SK-N-SH (cell line): ENCODE results near the gene DGKI. TPM values are rescaled to one million over a fixed set of nuclear protein-coding genes. Genes with fewer than 3 reads are reported as not detected.

ENCODE experiments used
- CTCF ChIA-PET: fragments of 300-600, 350-600 bp; formaldehyde crosslinking; extraction: SDS; loops from one replicate; lab custom pipeline; 2021; lab: Yijun Ruan, JAX
- POLR2A ChIA-PET: fragments of 350-600 bp; sonication (Branson Sonifier 250); formaldehyde crosslinking; extraction: SDS; loops from one replicate; lab custom pipeline; 2020; ENCODE audit warnings: antibody characterized with exemption, inconsistent platforms; lab: Yijun Ruan, JAX
- DNase-seq: peaks from one replicate; pipeline ENCODE4 v3.0.0; 2012
- H2AFZ ChIP-seq: fragments of 200-600 bp; sonication (generic); 2 replicates; pipeline ENCODE4 v1.8.1; 2016; ENCODE audit warnings: antibody characterized with exemption, mild to moderate bottlenecking, low read depth
- H3F3A ChIP-seq: fragments of 200-600 bp; sonication (generic); replicated peaks from 2 replicates; pipeline ENCODE3; 2016; ENCODE audit warnings: antibody characterized with exemption, mild to moderate bottlenecking; ENCODE audit not compliant: insufficient read depth
- H3K27ac ChIP-seq, 2 experiments: fragments of 200-500 bp in 1 of 2; fragments of 200-600 bp in 1 of 2; sonication (Bioruptor generic) in 1 of 2; sonication (generic), shearing (Covaris generic) in 1 of 2; 2 replicates each; pipeline versions ENCODE4 v1.5.1 to v1.6.1; 2014 to 2016; ENCODE audit warnings: low read depth in 2 of 2, inconsistent platforms in 1 of 2, low read length in 1 of 2, mild to moderate bottlenecking in 1 of 2, mixed read lengths in 1 of 2
- H3K27me3 ChIP-seq: fragments of 200-600 bp; sonication (generic), shearing (Covaris generic); 2 replicates; pipeline ENCODE4 v1.6.1; 2016; ENCODE audit warnings: mixed run types; ENCODE audit not compliant: insufficient read depth
- H3K36me3 ChIP-seq, 2 experiments: fragments of 200-500 bp in 1 of 2; fragments of 200-600 bp in 1 of 2; sonication (Bioruptor generic) in 1 of 2; sonication (generic) in 1 of 2; replicated peaks in 1 of 2; 2 replicates each; pipeline versions ENCODE3 to v1.5.1; 2014 to 2016; ENCODE audit warnings: low read length in 1 of 2, mild to moderate bottlenecking in 1 of 2; ENCODE audit not compliant: insufficient read depth in 2 of 2, control insufficient read depth in 1 of 2
- H3K4me1 ChIP-seq, 2 experiments: fragments of 200-500 bp in 1 of 2; fragments of 200-600 bp in 1 of 2; sonication (Bioruptor generic) in 1 of 2; sonication (generic), shearing (Covaris generic) in 1 of 2; 2 replicates each; pipeline versions ENCODE4 v1.5.1 to v1.6.1; 2014 to 2016; ENCODE audit warnings: low read depth in 1 of 2, low read length in 1 of 2, mixed run types in 1 of 2; ENCODE audit not compliant: insufficient read depth in 2 of 2, control insufficient read depth in 1 of 2
- H3K4me2 ChIP-seq: fragments of 200-600 bp; sonication (generic), shearing (Covaris generic); 2 replicates; pipeline ENCODE4 v1.6.1; 2017; ENCODE audit warnings: mixed run types
- H3K4me3 ChIP-seq, 2 experiments: fragments of 200-500 bp in 1 of 2; fragments of 200-600 bp in 1 of 2; sonication (Bioruptor generic) in 1 of 2; sonication (generic), shearing (Covaris generic) in 1 of 2; 2 replicates each; pipeline versions ENCODE4 v1.5.1 to v1.8.1; 2014 to 2016; ENCODE audit warnings: low read depth in 2 of 2, inconsistent platforms in 1 of 2, low read length in 1 of 2, mild to moderate bottlenecking in 1 of 2, mixed read lengths in 1 of 2, moderate library complexity in 1 of 2
- H3K79me2 ChIP-seq: fragments of 200-600 bp; sonication (generic); 2 replicates; pipeline ENCODE4 v1.8.1; 2017; ENCODE audit warnings: mild to moderate bottlenecking; ENCODE audit not compliant: insufficient read depth
- H3K9ac ChIP-seq: fragments of 200-600 bp; sonication (generic); 2 replicates; pipeline ENCODE4 v1.6.1; 2017; ENCODE audit warnings: mixed run types
- H3K9me2 ChIP-seq: fragments of 200-600 bp; sonication (generic); 2 replicates; pipeline ENCODE4 v1.6.1; 2017; ENCODE audit warnings: mixed run types
- H3K9me3 ChIP-seq: fragments of 200-600 bp; sonication (generic); 2 replicates; pipeline ENCODE4 v1.6.1; 2017; ENCODE audit warnings: mixed run types, mild to moderate bottlenecking, moderate library complexity
- H4K20me1 ChIP-seq: fragments of 200-600 bp; sonication (generic); 2 replicates; pipeline ENCODE4 v1.6.1; 2017; ENCODE audit warnings: mild to moderate bottlenecking, mixed run types; ENCODE audit not compliant: insufficient read depth
- CHD2 ChIP-seq: fragments of 150-350 bp; IDR thresholded peaks from 2 replicates; pipeline ENCODE4 v1.6.1; 2018; ENCODE audit warnings: low read length; ENCODE audit not compliant: partially characterized antibody
- EP300 ChIP-seq, 2 experiments: IDR thresholded peaks; 2 replicates each; pipeline versions ENCODE4 v1.4.0 to v1.6.1; 2012; ENCODE audit warnings: borderline replicate concordance in 1 of 2, low read depth in 1 of 2, low read length in 1 of 2
- EZH2phosphoT487 ChIP-seq: fragments of 200-600 bp; sonication (generic); IDR thresholded peaks from 2 replicates; pipeline ENCODE4 v1.6.1; 2017; ENCODE audit warnings: low read depth, mixed run types, mild to moderate bottlenecking, antibody characterized with exemption, moderate library complexity, borderline replicate concordance
- FOSL2 ChIP-seq: IDR thresholded peaks from 2 replicates; pipeline ENCODE4 v1.4.0; 2012; ENCODE audit warnings: low read depth, mild to moderate bottlenecking, moderate library complexity, borderline replicate concordance
- FOXJ3 ChIP-seq: sonication (generic); formaldehyde crosslinking; IDR thresholded peaks from 2 replicates; pipeline ENCODE4 v1.5.1; 2020; ENCODE audit warnings: mild to moderate bottlenecking, missing genetic modification reagents
- FOXM1 ChIP-seq: IDR thresholded peaks from 2 replicates; pipeline ENCODE4 v1.4.0; 2012; ENCODE audit warnings: low read depth, mild to moderate bottlenecking
- GATA2 ChIP-seq: sonication (generic); formaldehyde crosslinking; IDR thresholded peaks from 2 replicates; pipeline ENCODE4 v1.5.0; 2020; ENCODE audit warnings: mild to moderate bottlenecking, missing genetic modification reagents
- JUND ChIP-seq: IDR thresholded peaks from 2 replicates; pipeline ENCODE4 v1.4.0; 2012
- MEF2A ChIP-seq: IDR thresholded peaks from 2 replicates; pipeline ENCODE4 v1.4.0; 2012; ENCODE audit warnings: low read depth, borderline replicate concordance
- MXI1 ChIP-seq: IDR thresholded peaks from 2 replicates; pipeline ENCODE4 v1.6.1; 2012; ENCODE audit warnings: mild to moderate bottlenecking, low read depth, low read length, improper control_type of control experiment
- NFIC ChIP-seq: IDR thresholded peaks from 2 replicates; pipeline ENCODE4 v1.4.0; 2012; ENCODE audit warnings: borderline replicate concordance
- POLR2AphosphoS5 ChIP-seq: IDR thresholded peaks from 2 replicates; pipeline ENCODE4 v1.6.1; 2012; ENCODE audit warnings: low read depth, low read length
- RAD21 ChIP-seq: IDR thresholded peaks from 2 replicates; pipeline ENCODE4 v1.6.1; 2012; ENCODE audit warnings: mild to moderate bottlenecking, low read length
- RXRA ChIP-seq: IDR thresholded peaks from 2 replicates; pipeline ENCODE4 v1.4.0; 2012; ENCODE audit warnings: low read depth, mild to moderate bottlenecking, borderline replicate concordance
- SIN3A ChIP-seq: IDR thresholded peaks from 2 replicates; pipeline ENCODE4 v1.6.1; 2012; ENCODE audit warnings: low read depth, mild to moderate bottlenecking, low read length, moderate library complexity, borderline replicate concordance
- TAF1 ChIP-seq: IDR thresholded peaks from 2 replicates; pipeline ENCODE4 v1.6.1; 2012; ENCODE audit warnings: low read depth, mild to moderate bottlenecking, low read length, moderate library complexity, borderline replicate concordance
- TCF12 ChIP-seq: IDR thresholded peaks from 2 replicates; pipeline ENCODE4 v1.4.0; 2012
- TEAD4 ChIP-seq: IDR thresholded peaks from 2 replicates; pipeline ENCODE4 v1.4.0; 2012; ENCODE audit warnings: mild to moderate bottlenecking, borderline replicate concordance; ENCODE audit not compliant: insufficient read depth
- YY1 ChIP-seq: IDR thresholded peaks from 2 replicates; pipeline ENCODE4 v1.4.0; 2012; ENCODE audit warnings: low read depth, mild to moderate bottlenecking
- WGBS: methylation state at CpG from one replicate; pipeline ENCODE4 v1.1.6; 2017; ENCODE audit warnings: low lambda C conversion rate; 5-methylcytosine and 5-hydroxymethylcytosine counted together
- polyA plus RNA-seq, 3 experiments: library from polyadenylated mRNA; depleted of rRNA; stranded (reverse); fragments of >200 nt; gene quantifications; 2 replicates each; pipeline ENCODE4 v1.2.3, GENCODE V29; 2012
- TF ChIP-seq, protein P1 (sequence below): IDR thresholded peaks from 2 replicates; pipeline ENCODE4 v1.4.0; 2012; ENCODE audit warnings: low read depth
- TF ChIP-seq, protein P2 (sequence below): fragments of 150-350 bp; IDR thresholded peaks from 2 replicates; pipeline ENCODE4 v1.6.1; 2017; ENCODE audit warnings: antibody characterized with exemption, low read length, low read depth, borderline replicate concordance
- TF ChIP-seq, protein P3 (sequence below): IDR thresholded peaks from 2 replicates; pipeline ENCODE4; 2012
- TF ChIP-seq, protein P4 (sequence below): IDR thresholded peaks from 2 replicates; pipeline ENCODE4 v1.4.0; 2012; ENCODE audit warnings: low read depth, borderline replicate concordance
- TF ChIP-seq, protein P5 (sequence below): IDR thresholded peaks from 2 replicates; pipeline ENCODE4 v1.4.0; 2012; ENCODE audit warnings: low read depth, borderline replicate concordance

Gene DGKI
- polyA plus RNA-seq, 1 of the 3 experiments (the other 2 are of a cell fraction), result 1.3 TPM

DNA sequence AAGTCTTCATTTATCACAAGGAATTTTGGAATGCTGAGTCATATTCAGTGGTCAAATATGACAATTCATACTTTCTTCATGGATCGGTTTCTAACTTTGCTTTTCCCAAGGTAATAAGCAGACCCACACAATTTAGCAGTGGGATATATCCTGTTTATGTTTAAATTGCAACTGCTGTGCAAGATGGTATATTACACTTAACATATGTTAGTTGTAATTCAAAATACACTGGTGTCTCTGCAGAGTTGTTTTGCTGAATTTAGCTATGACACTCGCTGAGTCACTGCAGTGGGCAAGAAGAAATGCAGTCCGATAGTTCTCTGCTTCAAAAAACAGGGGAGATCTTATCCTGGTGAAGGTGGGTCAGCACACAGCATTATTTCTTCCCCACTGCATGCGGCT is 308.4 kb downstream of the DGKI start:
- ChIA-PET POLR2A (no interaction called here), CTCF (no interaction called here)
- H3K9me3 ChIP-seq, result no peaks in the 10 kb centered on the region
- peaks cover 33% of the 10 kb centered on the region for H3F3A ChIP-seq
- H3K9me2 ChIP-seq, result no peaks in the 10 kb centered on the region
- H3K27ac ChIP-seq, result peak overlapping the region; percentile 19 to 94
- H3K4me2 ChIP-seq, result peak overlapping the region; percentile 59
- peak overlapping the region in 1 of 2 experiments; percentile 19; a peak in 2 of 4 replicates for H3K4me3 ChIP-seq
- no peaks in the 10 kb centered on the region for H3K79me2 ChIP-seq
- no peak for DNase-seq
- peak; percentile 23; the same call in 1 of the 2 replicates for TF ChIP-seq TAF1
- TF ChIP-seq FOSL2, result peak; percentile 82
- TF ChIP-seq MEF2A, result peak; percentile 59; the same call in 1 of the 2 replicates
- peak; percentile 82; the same call in 1 of the 2 replicates for TF ChIP-seq TEAD4
- TF ChIP-seq EP300 (IDR thresholded peaks at IDR 0.05; ENCODE audit: borderline replicate concordance in 1 of 2, low read depth in 1 of 2, low read length in 1 of 2), result peak in 1 of 2 experiments; percentile 71; a peak in 1 of 4 replicates
- TF ChIP-seq JUND, result peak; percentile 92
- TF ChIP-seq MXI1, result no peak
- TF ChIP-seq, protein P1, sequence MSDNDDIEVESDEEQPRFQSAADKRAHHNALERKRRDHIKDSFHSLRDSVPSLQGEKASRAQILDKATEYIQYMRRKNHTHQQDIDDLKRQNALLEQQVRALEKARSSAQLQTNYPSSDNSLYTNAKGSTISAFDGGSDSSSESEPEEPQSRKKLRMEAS, result peak; percentile 63
- TF ChIP-seq RAD21, result no peak
- peak; percentile 46; the same call in 1 of the 2 replicates for TF ChIP-seq NFIC
- TF ChIP-seq TCF12, result peak; percentile 87
- peak; percentile 47; the same call in 1 of the 2 replicates for TF ChIP-seq YY1
- TF ChIP-seq, protein P2, sequence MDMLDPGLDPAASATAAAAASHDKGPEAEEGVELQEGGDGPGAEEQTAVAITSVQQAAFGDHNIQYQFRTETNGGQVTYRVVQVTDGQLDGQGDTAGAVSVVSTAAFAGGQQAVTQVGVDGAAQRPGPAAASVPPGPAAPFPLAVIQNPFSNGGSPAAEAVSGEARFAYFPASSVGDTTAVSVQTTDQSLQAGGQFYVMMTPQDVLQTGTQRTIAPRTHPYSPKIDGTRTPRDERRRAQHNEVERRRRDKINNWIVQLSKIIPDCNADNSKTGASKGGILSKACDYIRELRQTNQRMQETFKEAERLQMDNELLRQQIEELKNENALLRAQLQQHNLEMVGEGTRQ, result no peak
- no peak for TF ChIP-seq SIN3A
- TF ChIP-seq FOXM1, result peak; percentile 99
- TF ChIP-seq, protein P3, sequence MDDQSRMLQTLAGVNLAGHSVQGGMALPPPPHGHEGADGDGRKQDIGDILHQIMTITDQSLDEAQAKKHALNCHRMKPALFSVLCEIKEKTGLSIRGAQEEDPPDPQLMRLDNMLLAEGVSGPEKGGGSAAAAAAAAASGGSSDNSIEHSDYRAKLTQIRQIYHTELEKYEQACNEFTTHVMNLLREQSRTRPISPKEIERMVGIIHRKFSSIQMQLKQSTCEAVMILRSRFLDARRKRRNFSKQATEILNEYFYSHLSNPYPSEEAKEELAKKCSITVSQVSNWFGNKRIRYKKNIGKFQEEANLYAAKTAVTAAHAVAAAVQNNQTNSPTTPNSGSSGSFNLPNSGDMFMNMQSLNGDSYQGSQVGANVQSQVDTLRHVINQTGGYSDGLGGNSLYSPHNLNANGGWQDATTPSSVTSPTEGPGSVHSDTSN, result peak; percentile 69
- TF ChIP-seq GATA2 (CRISPR knock-in tag), result no peak
- no peaks in the 10 kb centered on the region for H3K27me3 ChIP-seq
- peak overlapping the region; percentile 17 for H2AFZ ChIP-seq
- peaks cover 0 to 17% of the 10 kb centered on the region in 2 experiments; a peak in 3 of 4 replicates for H3K4me1 ChIP-seq
- peak overlapping the region; percentile 60; the same call in 1 of the 2 replicates for H3K9ac ChIP-seq
- no peaks in the 10 kb centered on the region for H4K20me1 ChIP-seq
- WGBS, result 27% methylated on average over 4 of the region's 4 CpGs
- peaks cover 0 to 3% of the 10 kb centered on the region in 2 experiments for H3K36me3 ChIP-seq

DNA sequence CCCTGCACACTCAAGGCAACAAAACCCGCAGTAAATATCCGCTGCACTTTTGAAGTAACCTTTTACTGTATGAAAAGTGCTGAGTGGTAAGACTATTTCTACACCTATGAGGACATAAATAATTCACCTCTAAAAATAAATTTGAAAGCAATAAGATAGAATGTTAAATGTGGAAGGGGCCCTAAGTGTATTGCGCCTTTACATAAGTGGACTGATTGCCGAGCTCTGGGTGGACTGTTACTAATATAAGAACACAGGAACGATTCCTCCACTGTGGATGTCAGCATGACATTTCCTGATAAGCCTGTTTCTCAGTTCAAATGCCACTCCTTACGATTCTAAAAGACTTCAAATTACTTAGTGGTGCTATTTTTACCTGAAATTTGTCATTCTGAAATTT is 311.2 kb downstream of the DGKI start:
- Histone ChIP-seq H3K9me3 (no peaks in the 10 kb centered on the region), H3K4me1 (peaks cover 0 to 17% of the 10 kb centered on the region in 2 experiments; a peak in 3 of 4 replicates), H3F3A (peaks cover 33% of the 10 kb centered on the region), H3K9me2 (no peaks in the 10 kb centered on the region), H4K20me1 (no peaks in the 10 kb centered on the region), H3K27ac (no peak overlapping the region), H3K36me3 (peaks cover 0 to 10% of the 10 kb centered on the region in 2 experiments), H3K79me2 (no peaks in the 10 kb centered on the region), H3K27me3 (no peaks in the 10 kb centered on the region), H3K9ac (no peak overlapping the region), H3K4me3 (no peak overlapping the region), H2AFZ (no peak overlapping the region), H3K4me2 (no peak overlapping the region)
- ChIA-PET POLR2A (no interaction called here), CTCF (no interaction called here)
- 83% methylated on average over 6 of the region's 6 CpGs for WGBS
- DNase-seq, result no peak
- TF ChIP-seq GATA2 (CRISPR knock-in tag) (no peak), JUND (no peak), FOXJ3 (CRISPR knock-in tag) (no peak), EZH2phosphoT487 (no peak), POLR2AphosphoS5 (no peak), YY1 (no peak), NFIC (no peak), RXRA (no peak), EP300 (IDR thresholded peaks at IDR 0.05; ENCODE audit: borderline replicate concordance in 1 of 2, low read depth in 1 of 2, low read length in 1 of 2) (no peak), SIN3A (no peak), CHD2 (no peak)
- TF ChIP-seq, protein P4, sequence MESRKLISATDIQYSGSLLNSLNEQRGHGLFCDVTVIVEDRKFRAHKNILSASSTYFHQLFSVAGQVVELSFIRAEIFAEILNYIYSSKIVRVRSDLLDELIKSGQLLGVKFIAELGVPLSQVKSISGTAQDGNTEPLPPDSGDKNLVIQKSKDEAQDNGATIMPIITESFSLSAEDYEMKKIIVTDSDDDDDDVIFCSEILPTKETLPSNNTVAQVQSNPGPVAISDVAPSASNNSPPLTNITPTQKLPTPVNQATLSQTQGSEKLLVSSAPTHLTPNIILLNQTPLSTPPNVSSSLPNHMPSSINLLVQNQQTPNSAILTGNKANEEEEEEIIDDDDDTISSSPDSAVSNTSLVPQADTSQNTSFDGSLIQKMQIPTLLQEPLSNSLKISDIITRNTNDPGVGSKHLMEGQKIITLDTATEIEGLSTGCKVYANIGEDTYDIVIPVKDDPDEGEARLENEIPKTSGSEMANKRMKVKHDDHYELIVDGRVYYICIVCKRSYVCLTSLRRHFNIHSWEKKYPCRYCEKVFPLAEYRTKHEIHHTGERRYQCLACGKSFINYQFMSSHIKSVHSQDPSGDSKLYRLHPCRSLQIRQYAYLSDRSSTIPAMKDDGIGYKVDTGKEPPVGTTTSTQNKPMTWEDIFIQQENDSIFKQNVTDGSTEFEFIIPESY, result no peak
- TF ChIP-seq, protein P5, sequence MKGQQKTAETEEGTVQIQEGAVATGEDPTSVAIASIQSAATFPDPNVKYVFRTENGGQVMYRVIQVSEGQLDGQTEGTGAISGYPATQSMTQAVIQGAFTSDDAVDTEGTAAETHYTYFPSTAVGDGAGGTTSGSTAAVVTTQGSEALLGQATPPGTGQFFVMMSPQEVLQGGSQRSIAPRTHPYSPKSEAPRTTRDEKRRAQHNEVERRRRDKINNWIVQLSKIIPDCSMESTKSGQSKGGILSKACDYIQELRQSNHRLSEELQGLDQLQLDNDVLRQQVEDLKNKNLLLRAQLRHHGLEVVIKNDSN, result no peak
